Liver (tissue), 5 donors: ENCODE measurements around the gene WIPF2. TPM values are rescaled to one million over a fixed set of nuclear protein-coding genes. Genes with fewer than 3 reads are reported as not detected.

Source experiments
- polyA plus RNA-seq, 2 donors: library from polyadenylated mRNA; stranded (reverse) in 1 of 2; unstranded in 1 of 2; fragments of 200-250 nt in 1 of 2; fragments of >200 nt in 1 of 2; fragmentation: Nextera tagmentation in 1 of 2; extraction: Ambion mirVana in 1 of 2; gene quantifications; one replicate each; pipeline versions ENCODE4 v1.2.1 to v1.2.3, GENCODE V29; 2013 to 2015
- small RNA-seq: library from RNA; depleted of rRNA; stranded (forward); fragments of <200 nt; gene quantifications from one replicate; pipeline ENCODE3, GENCODE V24; 2014
- total RNA-seq, 2 donors: library from RNA; depleted of rRNA; stranded (reverse); fragments of >200 nt; gene quantifications; one replicate each; pipeline ENCODE4 v1.2.3, GENCODE V29; 2014
- donor health status: healthy.
- donor health status: healthy.
- donor health status: healthy.

Gene WIPF2
- total and polyA plus RNA-seq, 4 donors, result 4.4 to 5.6 (median 5.2) TPM

Small RNA genes within 50 kb of the gene (small RNA-seq; reads per million reads assigned to genes)
- not detected for gene MIR6867

Other genes starting within 250 kb of the WIPF2 start
- 10 to 100 TPM; 62.3 to 80.7 TPM for gene PSMD3, start 238.5 kb upstream of the WIPF2 start, total RNA-seq
- 10 to 100 TPM; 30.7 to 70.4 TPM for gene PSMD3, start 238.5 kb upstream of the WIPF2 start, polyA plus RNA-seq
- not detected for gene CSF3, start 203.9 kb upstream of the WIPF2 start, total RNA-seq
- not detected for gene CSF3, start 203.9 kb upstream of the WIPF2 start, polyA plus RNA-seq
- gene MED24, start 164.9 kb upstream of the WIPF2 start, total RNA-seq, result 10 to 100 TPM; 31.0 to 37.1 TPM
- gene MED24, start 164.9 kb upstream of the WIPF2 start, polyA plus RNA-seq, result 10 to 100 TPM; 19.2 to 27.2 TPM
- gene THRA, start 156.3 kb upstream of the WIPF2 start, total RNA-seq, result 10 to 100 TPM in 1 of 2 donors, 1 to 10 TPM in 1; 8.5 to 10.3 TPM
- gene THRA, start 156.3 kb upstream of the WIPF2 start, polyA plus RNA-seq, result 1 to 10 TPM; 3.2 to 6.3 TPM
- gene NR1D1, start 118.7 kb upstream of the WIPF2 start, total RNA-seq, result 1 to 10 TPM in 1 of 2 donors, under 1 TPM in 1; 0.84 to 2.3 TPM
- gene NR1D1, start 118.7 kb upstream of the WIPF2 start, polyA plus RNA-seq, result 10 to 100 TPM in 1 of 2 donors, 1 to 10 TPM in 1; 8.8 to 13.7 TPM
- 10 to 100 TPM; 24.0 to 43.7 TPM for gene MSL1, start 97.3 kb upstream of the WIPF2 start, total RNA-seq
- gene MSL1, start 97.3 kb upstream of the WIPF2 start, polyA plus RNA-seq, result 10 to 100 TPM in 1 of 2 donors, 1 to 10 TPM in 1; 7.9 to 23.1 TPM
- 10 to 100 TPM; 17.1 to 17.9 TPM for gene CASC3, start 78.8 kb upstream of the WIPF2 start, total RNA-seq
- 10 to 100 TPM; 11.4 to 12.9 TPM for gene CASC3, start 78.8 kb upstream of the WIPF2 start, polyA plus RNA-seq
- gene RAPGEFL1, start 41.8 kb upstream of the WIPF2 start, total RNA-seq, result 1 to 10 TPM; 1.9 to 3.2 TPM
- gene RAPGEFL1, start 41.8 kb upstream of the WIPF2 start, polyA plus RNA-seq, result under 1 TPM; 0.82 to 0.98 TPM
- gene CDC6, start 68.6 kb downstream of the WIPF2 start, total RNA-seq, result 10 to 100 TPM in 1 of 2 donors, 1 to 10 TPM in 1; 2.3 to 16.5 TPM
- gene CDC6, start 68.6 kb downstream of the WIPF2 start, polyA plus RNA-seq, result 1 to 10 TPM in 1 of 2 donors, under 1 TPM in 1; 0.54 to 2.6 TPM
- 10 to 100 TPM in 1 of 2 donors, 1 to 10 TPM in 1; 8.7 to 12.9 TPM for gene RARA, start 89.9 kb downstream of the WIPF2 start, total RNA-seq
- 10 to 100 TPM in 1 of 2 donors, 1 to 10 TPM in 1; 6.6 to 26.2 TPM for gene RARA, start 89.9 kb downstream of the WIPF2 start, polyA plus RNA-seq
- under 1 TPM; 0.47 to 0.59 TPM for gene GJD3, start 145.4 kb downstream of the WIPF2 start, total RNA-seq
- under 1 TPM in 1 of 2 donors, not detected in 1; 0.48 TPM for gene GJD3, start 145.4 kb downstream of the WIPF2 start, polyA plus RNA-seq
- 100 to 1,000 TPM in 1 of 2 donors, under 1 TPM in 1; 0.08 to 102 TPM for gene TOP2A, start 198.6 kb downstream of the WIPF2 start, total RNA-seq
- 1 to 10 TPM; 1.9 to 5.2 TPM for gene TOP2A, start 198.6 kb downstream of the WIPF2 start, polyA plus RNA-seq
- 100 to 1,000 TPM in 1 of 2 donors, 10 to 100 TPM in 1; 74.1 to 297 TPM for gene IGFBP4, start 224.1 kb downstream of the WIPF2 start, total RNA-seq
- gene IGFBP4, start 224.1 kb downstream of the WIPF2 start, polyA plus RNA-seq, result 100 to 1,000 TPM; 179 to 649 TPM